HepG2 (cell line): ENCODE data around the gene HIPK2. TPM values are rescaled to one million over a fixed set of nuclear protein-coding genes. Genes with fewer than 3 reads are reported as not detected.

Source experiments
- ATAC-seq: fragments of 200-7000 bp; cut with Tn5 transposase; 3 replicates; pipeline ENCODE4 v1.9.1; 2020; ENCODE audit warnings: mild to moderate bottlenecking, moderate library complexity
- BruUV-seq: library from RNA; stranded (reverse); fragments of 400-500 nt; replicated peaks from 2 replicates; lab custom pipeline; 2021; lab: Mats Ljungman, UMichigan
- CTCF ChIA-PET: fragments of 300-600 bp; formaldehyde crosslinking; extraction: SDS; loops from one replicate; lab custom pipeline; 2021; ENCODE audit warnings: low total read pairs, inconsistent platforms, low intra/inter-chr PET ratio; lab: Yijun Ruan, JAX
- POLR2A ChIA-PET: fragments of 350-600 bp; sonication (Branson Sonifier 250); formaldehyde crosslinking; loops from one replicate; lab custom pipeline; 2020; ENCODE audit warnings: antibody characterized with exemption, inconsistent platforms; lab: Yijun Ruan, JAX
- DNase-seq: peaks from one replicate; pipeline ENCODE4 v3.0.0-alpha.2; 2015; ENCODE audit warnings: low spot score
- FAIRE-seq: peaks from 3 replicates; lab custom pipeline; 2011; peaks lifted over from hg19 to GRCh38; lab: Jason Lieb, UNC
- H2AFZ ChIP-seq: one replicate; pipeline ENCODE4 v1.6.1; 2011; ENCODE audit warnings: low read length, inconsistent platforms
- H3K27ac ChIP-seq: fragments of 300-600 bp; 3 replicates; pipeline ENCODE4 v1.8.0; 2011; ENCODE audit warnings: mixed run types, mild to moderate bottlenecking, mixed read lengths, low read length, inconsistent platforms; ENCODE audit not compliant: insufficient read depth; ENCODE audit errors: extremely low read length
- H3K27me3 ChIP-seq, 2 experiments: fragments of 200-600 bp in 1 of 2; 2 replicates in 1 of 2; 3 replicates in 1 of 2; pipeline versions ENCODE4 v1.6.0 to v1.8.0; 2011; ENCODE audit warnings: low read length in 2 of 2, mild to moderate bottlenecking in 2 of 2, moderate library complexity in 2 of 2, inconsistent platforms in 1 of 2; ENCODE audit not compliant: insufficient read depth in 2 of 2, control insufficient read depth in 1 of 2
- H3K36me3 ChIP-seq, 2 experiments: fragments of 200-600 bp in 1 of 2; replicated peaks in 1 of 2; 2 replicates in 1 of 2; 3 replicates in 1 of 2; pipeline versions ENCODE4 v1.5.1 to v1.8.0; 2011; ENCODE audit warnings: low read length in 2 of 2, inconsistent platforms in 1 of 2; ENCODE audit not compliant: insufficient read depth in 2 of 2, control insufficient read depth in 1 of 2
- H3K4me1 ChIP-seq: 2 replicates; pipeline ENCODE4 v1.5.1; 2012; ENCODE audit warnings: low read length, inconsistent platforms; ENCODE audit not compliant: insufficient read depth
- H3K4me2 ChIP-seq: 2 replicates; pipeline ENCODE4 v1.6.0; 2011; ENCODE audit warnings: low read depth, low read length, inconsistent platforms
- H3K4me3 ChIP-seq, 3 experiments: fragments of 200-600 bp in 1 of 3; sonication (generic), shearing (Covaris generic) in 1 of 3; replicated peaks in 1 of 3; 2 replicates each; pipeline ENCODE4 v1.5.1; 2011 to 2016; ENCODE audit warnings: low read length in 3 of 3, inconsistent platforms in 2 of 3, low read depth in 2 of 3, mild to moderate bottlenecking in 2 of 3, control low read depth in 1 of 3, mixed read lengths in 1 of 3; ENCODE audit not compliant: insufficient read depth in 1 of 3
- H3K79me2 ChIP-seq: one replicate; pipeline ENCODE4 v1.6.1; 2011; ENCODE audit warnings: low read length, inconsistent platforms; ENCODE audit not compliant: insufficient read depth
- H3K9ac ChIP-seq: 2 replicates; pipeline ENCODE4 v1.6.0; 2011; ENCODE audit warnings: mild to moderate bottlenecking, low read depth, low read length, inconsistent platforms; ENCODE audit not compliant: insufficient read depth
- H3K9me3 ChIP-seq: 2 replicates; pipeline ENCODE4 v1.5.1; 2012; ENCODE audit warnings: mild to moderate bottlenecking, low read length
- H4K20me1 ChIP-seq: 2 replicates; pipeline ENCODE4 v1.6.0; 2011; ENCODE audit warnings: inconsistent platforms, mild to moderate bottlenecking, low read length, moderate library complexity; ENCODE audit not compliant: insufficient read depth
- CBFB ChIP-seq: sonication (generic); formaldehyde crosslinking; IDR thresholded peaks from 2 replicates; pipeline ENCODE4 v1.4.0; 2020; ENCODE audit warnings: missing genetic modification reagents
- DNMT1 ChIP-seq: sonication (generic); formaldehyde crosslinking; IDR thresholded peaks from 2 replicates; pipeline ENCODE4 v1.5.1; 2020; ENCODE audit warnings: mild to moderate bottlenecking, missing genetic modification reagents
- FOXP1 ChIP-seq, 2 experiments: fragments of 450-650 bp in 1 of 2; IDR thresholded peaks; 2 replicates each; pipeline ENCODE4 v1.6.1; 2017 to 2018; ENCODE audit warnings: antibody characterized with exemption in 1 of 2
- MAFG ChIP-seq: sonication (generic); formaldehyde crosslinking; IDR thresholded peaks from 2 replicates; pipeline ENCODE4 v1.5.1; 2020; ENCODE audit warnings: mild to moderate bottlenecking, missing genetic modification reagents
- RFX5 ChIP-seq: IDR thresholded peaks from 2 replicates; pipeline ENCODE4 v1.6.1; 2011; ENCODE audit warnings: low read depth, low read length, improper control_type of control experiment
- USF2 ChIP-seq, 2 experiments: sonication (generic) in 1 of 2; formaldehyde crosslinking in 1 of 2; IDR thresholded peaks; 2 replicates each; pipeline versions ENCODE4 v1.5.1 to v1.6.1; 2011 to 2020; ENCODE audit warnings: borderline replicate concordance in 1 of 2, low read depth in 1 of 2, low read length in 1 of 2, mild to moderate bottlenecking in 1 of 2, missing genetic modification reagents in 1 of 2, moderate library complexity in 1 of 2
- ZBTB7B ChIP-seq: sonication (generic); formaldehyde crosslinking; IDR thresholded peaks from 2 replicates; pipeline ENCODE4 v1.4.0; 2020; ENCODE audit warnings: missing genetic modification reagents
- ZNF639 ChIP-seq: conservative IDR thresholded peaks from 2 replicates; pipeline ENCODE4 v1.6.1; 2018; ENCODE audit warnings: missing genetic modification reagents
- whole genome bisulfite sequencing: methylation state at CpG from one replicate; pipeline ENCODE4 v1.1.6; 2017; ENCODE audit warnings: low lambda C conversion rate; 5-methylcytosine and 5-hydroxymethylcytosine counted together
- in situ Hi-C: cut with HindIII; loops from 2 replicates; pipeline ENCODE4 v1.10.0; 2017; ENCODE audit warnings: low pct_unique_long_range_greater_than_20kb; ENCODE audit not compliant: extremely low pct_ligation_motif_present
- intact Hi-C: fragments of 100-400 bp; cut with micrococcal nuclease; formaldehyde crosslinking; loops from one replicate; pipeline ENCODE4 v1.10.0; 2022; ENCODE audit not compliant: unreplicated experiment
- polyA plus RNA-seq, 8 experiments: library from polyadenylated mRNA; depleted of rRNA in 3 of 8; stranded (reverse) in 7 of 8; unstranded in 1 of 8; fragments of >200 nt; fragmentation: Illumina TruSeq in 4 of 8; extraction: Trizol in 4 of 8; gene quantifications; 2 replicates each; pipeline versions ENCODE4 v1.2.1 to v1.2.3, GENCODE V29; 2011 to 2016; ENCODE audit warnings: low read depth in 4 of 8, missing spikeins in 1 of 8, mixed read lengths in 1 of 8; ENCODE audit not compliant: insufficient read depth in 1 of 8
- total RNA-seq, 5 experiments: library from RNA; depleted of rRNA; stranded (reverse); fragments of >200 nt; fragmentation: Illumina TruSeq; extraction: Trizol; gene quantifications; 2 replicates each; pipeline ENCODE4 v1.2.3, GENCODE V29; 2016; ENCODE audit warnings: low read depth in 1 of 5

The HIPK2 gene
- total and polyA plus RNA-seq, 2 of the 13 experiments (the other 11 are each of a cell fraction or from before 2014, with no cell fraction given), result 14.4 to 20.2 TPM

GRCh38 chr7:139600306-139600705 lies 177.5 kb downstream of the HIPK2 start:
- TF ChIP-seq MAFG (CRISPR knock-in tag), result no peak
- no peak for TF ChIP-seq CBFB (CRISPR knock-in tag)
- no peak for TF ChIP-seq USF2 (IDR thresholded peaks at IDR 0.05; ENCODE audit: low read depth, low read length)
- no peak for TF ChIP-seq USF2 (CRISPR knock-in tag; IDR thresholded peaks at IDR 0.05; ENCODE audit: borderline replicate concordance)
- TF ChIP-seq RFX5, result no peak
- no peak for TF ChIP-seq ZNF639 (CRISPR knock-in tag)
- TF ChIP-seq ZBTB7B (CRISPR knock-in tag), result no peak
- no peak for TF ChIP-seq FOXP1 (IDR thresholded peaks at IDR 0.05)
- TF ChIP-seq FOXP1 (CRISPR knock-in tag; IDR thresholded peaks at IDR 0.05), result no peak
- TF ChIP-seq DNMT1 (CRISPR knock-in tag), result no peak
- no peak overlapping the region for H3K4me2 ChIP-seq
- in situ Hi-C loops, result no loop called here
- H3K4me1 ChIP-seq, result no peaks in the 10 kb centered on the region
- BruUV-seq, result no TSS peak
- no peaks in the 10 kb centered on the region for H3K9me3 ChIP-seq
- H3K27me3 ChIP-seq, result no peaks in the 10 kb centered on the region
- peaks cover 36 to 86% of the 10 kb centered on the region in 2 experiments for H3K36me3 ChIP-seq
- ATAC-seq (no peak), FAIRE-seq (no peak), DNase-seq (no peak)
- CTCF ChIA-PET, result no interaction called here
- no peaks in the 10 kb centered on the region; the same call in 1 of the 2 replicates for H4K20me1 ChIP-seq
- WGBS, result 99% methylated on average over 8 of the region's 8 CpGs
- H2AFZ ChIP-seq, result no peak overlapping the region
- intact Hi-C loops, result no loop called here
- no peak overlapping the region for H3K9ac ChIP-seq
- no peak overlapping the region for H3K4me3 ChIP-seq
- no peak overlapping the region for H3K27ac ChIP-seq
- H3K79me2 ChIP-seq, result no peaks in the 10 kb centered on the region
- POLR2A ChIA-PET, result no interaction called here
